Testis (tissue), 3 donors: ENCODE measurements around the gene ADISSP. TPM values are rescaled to one million over a fixed set of nuclear protein-coding genes. Genes with fewer than 3 reads are reported as not detected.

Source experiments
- DNase-seq: peaks from one replicate; pipeline ENCODE4 v3.0.0-alpha.2; 2019
- H3K27ac ChIP-seq, 2 donors: fragments of 200-600 bp; sonication (generic); one replicate each; pipeline ENCODE4 v1.5.1; 2019
- H3K27me3 ChIP-seq: fragments of 200-600 bp; sonication (generic); one replicate; pipeline ENCODE4 v1.5.1; 2019
- H3K36me3 ChIP-seq: fragments of 200-600 bp; sonication (generic); one replicate; pipeline ENCODE4 v1.5.1; 2017; ENCODE audit warnings: low read depth; ENCODE audit errors: missing control alignments
- H3K4me1 ChIP-seq: fragments of 200-600 bp; sonication (generic); one replicate; pipeline ENCODE4 v1.5.1; 2019
- H3K4me3 ChIP-seq, 2 donors: fragments of 200-600 bp; sonication (generic); one replicate each; pipeline ENCODE4 v1.5.1; 2017 to 2019
- H3K9me3 ChIP-seq: fragments of 200-600 bp; sonication (generic); one replicate; pipeline ENCODE4 v1.5.1; 2017
- CTCF ChIP-seq, 3 experiments: fragments of 450-650 bp in 2 of 3; fragments of 200-600 bp in 1 of 3; sonication (generic) in 1 of 3; IDR thresholded peaks; one replicate each; pipeline ENCODE4 v1.5.1; 2016 to 2019; ENCODE audit warnings: antibody characterized with exemption in 3 of 3, mild to moderate bottlenecking in 2 of 3, moderate library complexity in 1 of 3
- POLR2A ChIP-seq: fragments of 450-650 bp; IDR thresholded peaks from one replicate; pipeline ENCODE4 v1.6.1; 2017; ENCODE audit warnings: antibody characterized with exemption, mild to moderate bottlenecking, moderate library complexity
- WGBS, 2 donors: methylation state at CpG; one replicate each; pipeline ENCODE4 v1.1.5; 2018; 5-methylcytosine and 5-hydroxymethylcytosine counted together
- intact Hi-C: fragments of 100-400 bp; cut with DNase I; formaldehyde crosslinking; loops from one replicate; pipeline ENCODE4 v1.15.1; 2023; ENCODE audit warnings: low total_unique reads
- polyA plus RNA-seq: library from polyadenylated mRNA; stranded (reverse); fragments of 350-450 nt; fragmentation: Illumina TruSeq; extraction: RNeasy Lipid Tissue Mini Kit (QIAGEN cat#74804); gene quantifications from one replicate; pipeline ENCODE4 v1.2.3, GENCODE V29; 2014; ENCODE audit warnings: low read depth, low replicate concordance; ENCODE audit not compliant: insufficient read depth
- total RNA-seq, 2 donors: library from RNA; depleted of rRNA; stranded (reverse); fragments of >200 nt; gene quantifications; one replicate each; pipeline ENCODE4 v1.2.3, GENCODE V29; 2016

The ADISSP gene
- total and polyA plus RNA-seq, 3 donors from 2014 or later, result 17.6 to 36.5 (median 19.7) TPM

DNA sequence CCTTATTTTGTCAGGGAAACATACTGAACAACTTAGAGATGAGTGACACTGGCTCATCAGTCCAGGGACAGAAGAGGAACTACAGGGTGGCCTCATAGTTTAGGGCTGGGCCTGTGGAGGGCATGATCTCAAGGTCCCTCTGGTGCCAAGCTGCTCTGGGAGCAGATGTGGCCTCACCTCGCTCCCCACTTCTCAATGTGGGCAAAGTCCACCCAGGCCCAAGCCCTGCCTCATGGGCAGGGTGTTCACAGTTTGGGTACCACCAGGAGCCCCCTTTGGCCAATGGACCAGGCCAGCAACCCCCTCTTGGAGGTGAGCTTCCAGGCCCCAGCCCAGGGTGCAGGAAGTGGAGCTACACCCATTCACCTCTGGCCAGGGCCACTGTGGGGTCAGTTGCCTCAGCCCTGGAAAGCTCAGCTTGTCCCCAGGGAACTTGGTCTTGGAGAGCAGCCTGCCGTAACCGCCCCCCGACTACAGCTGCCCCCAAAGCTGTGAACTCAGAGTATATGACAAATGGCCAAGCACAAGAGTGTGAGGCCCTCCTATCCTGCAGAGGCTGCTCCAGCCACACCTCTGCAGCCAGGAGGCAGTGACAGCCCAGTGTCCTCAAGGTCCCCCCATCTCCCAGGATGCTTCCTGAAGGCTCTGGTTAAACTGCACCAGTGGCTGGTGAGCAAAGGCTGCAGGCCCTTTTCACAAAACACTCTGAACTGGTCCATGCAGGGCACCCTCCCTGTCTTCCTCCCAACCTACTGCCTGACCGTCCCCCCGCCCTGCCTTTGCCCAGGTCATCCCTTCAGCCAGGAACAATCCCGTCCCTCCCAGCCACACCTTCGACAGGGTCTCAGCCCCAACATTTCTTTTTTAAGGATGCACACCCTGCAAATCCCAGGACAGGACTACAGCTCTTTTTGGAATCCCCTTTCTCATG is 3.6 kb downstream of the ADISSP start:
- Histone ChIP-seq H3K27ac (no peak overlapping the region), H3K27me3 (no peaks in the 10 kb centered on the region), H3K4me3 (no peak overlapping the region), H3K36me3 (no peaks in the 10 kb centered on the region), H3K4me1 (peaks cover 8% of the 10 kb centered on the region), H3K9me3 (no peaks in the 10 kb centered on the region)
- DNase-seq, result no peak
- TF ChIP-seq CTCF (IDR thresholded peaks at IDR 0.05), result no peak
- TF ChIP-seq POLR2A, result no peak
- intact Hi-C loops, result no loop called here
- 78 to 92% methylated on average over 5 to 8 of the region's 8 CpGs for WGBS, 2 donors

DNA sequence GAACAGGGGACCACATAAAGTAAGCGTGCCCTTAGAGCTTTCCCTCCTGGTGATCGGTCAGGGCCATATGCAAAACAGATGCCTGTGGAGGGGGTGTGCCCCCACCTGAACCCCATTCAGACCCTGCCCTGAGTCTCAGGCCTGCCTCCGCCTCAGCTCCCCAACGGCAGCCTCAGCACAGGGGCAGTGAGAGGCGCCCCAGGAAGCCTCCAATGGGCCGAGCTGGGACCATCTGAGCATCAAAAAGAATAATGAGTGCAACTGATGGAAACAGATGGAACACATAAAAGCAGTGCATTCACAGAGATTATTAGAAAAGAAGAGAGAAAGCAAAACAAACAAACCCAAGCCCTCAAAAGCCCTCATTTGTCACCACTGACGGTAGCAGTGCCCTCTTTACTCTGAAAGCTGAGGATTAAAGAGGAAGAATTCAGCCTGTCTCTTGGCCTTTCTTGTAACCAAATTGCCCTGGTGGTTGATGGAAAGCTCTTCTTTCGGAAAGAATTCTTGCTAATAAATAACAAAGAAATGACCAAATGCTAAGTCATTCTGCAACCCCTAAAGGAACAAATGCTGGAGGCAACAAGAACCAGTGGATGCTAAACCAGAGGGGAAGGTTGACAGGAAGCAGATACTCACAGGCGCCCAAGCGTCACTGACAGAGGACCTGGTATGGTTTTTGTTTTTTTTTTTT is 6.8 kb downstream of the ADISSP start:
- intact Hi-C loops, result no loop called here
- no peaks in the 10 kb centered on the region for H3K36me3 ChIP-seq
- 76 to 83% methylated on average over 7 to 10 of the region's 10 CpGs for WGBS, 2 donors
- no peak overlapping the region for H3K27ac ChIP-seq
- DNase-seq, result no peak
- TF ChIP-seq POLR2A, result no peak
- no peak for TF ChIP-seq CTCF (IDR thresholded peaks at IDR 0.05)
- no peaks in the 10 kb centered on the region for H3K4me1 ChIP-seq
- no peaks in the 10 kb centered on the region for H3K27me3 ChIP-seq
- H3K9me3 ChIP-seq, result no peaks in the 10 kb centered on the region
- no peak overlapping the region for H3K4me3 ChIP-seq

DNA sequence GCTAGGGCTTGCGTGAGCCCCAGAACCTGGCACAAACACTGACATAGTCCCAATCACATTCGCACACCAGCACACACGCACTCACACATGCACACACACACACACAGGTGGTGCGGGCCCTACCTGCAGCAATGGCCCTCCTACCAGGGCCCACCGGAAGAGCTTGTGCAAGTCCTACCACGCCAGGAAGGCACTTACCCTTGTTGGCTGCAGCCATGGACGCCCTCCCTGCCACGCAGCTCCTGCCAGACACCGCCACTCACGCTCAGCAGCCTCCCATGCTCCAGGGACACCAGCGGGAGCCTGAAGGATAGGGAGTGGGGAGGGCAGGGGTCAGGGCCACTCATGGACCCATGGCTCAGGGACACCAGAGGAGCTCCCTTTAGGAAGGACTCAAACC is 7.7 kb downstream of the ADISSP start:
- Histone ChIP-seq H3K4me1 (no peaks in the 10 kb centered on the region), H3K36me3 (no peaks in the 10 kb centered on the region), H3K4me3 (no peak overlapping the region), H3K27me3 (no peaks in the 10 kb centered on the region), H3K27ac (no peak overlapping the region), H3K9me3 (no peaks in the 10 kb centered on the region)
- DNase-seq, result no peak
- TF ChIP-seq POLR2A, result no peak
- no peak for TF ChIP-seq CTCF (IDR thresholded peaks at IDR 0.05)
- intact Hi-C loops, result no loop called here
- 85% methylated on average over 5 to 11 of the region's 11 CpGs for WGBS, 2 donors

- Histone ChIP-seq H3K4me3 (no peak overlapping the region), H3K36me3 (no peaks in the 10 kb centered on the region), H3K27ac (no peak overlapping the region), H3K9me3 (no peaks in the 10 kb centered on the region), H3K27me3 (no peaks in the 10 kb centered on the region), H3K4me1 (no peaks in the 10 kb centered on the region)
- no peak for DNase-seq
- TF ChIP-seq POLR2A (no peak), CTCF (IDR thresholded peaks at IDR 0.05) (no peak)
- intact Hi-C loops, result no loop called here
- WGBS, 2 donors, result 66 to 100% methylated on average over 2 to 11 of the region's 11 CpGs
Measured at GRCh38 chr20:3759316-3759823, 8.2 kb downstream of the ADISSP start.
